Muscle of back (tissue), 11 donors: Measurements from ENCODE around the gene ERBB4. TPM values are rescaled to one million over a fixed set of nuclear protein-coding genes. Genes with fewer than 3 reads are reported as not detected.

Experiments
- DNase-seq, 3 donors: peaks; one replicate each; pipeline versions ENCODE4 v3.0.0 to v3.0.0-alpha.2; 2013
- polyA plus RNA-seq, 10 donors: library from polyadenylated mRNA; unstranded; fragments of 120-200 nt; gene quantifications; one replicate each; pipeline ENCODE4 v1.2.1, GENCODE V29; 2013; ENCODE audit not compliant: insufficient read length in 10 of 10

The ERBB4 gene
- polyA plus RNA-seq, 10 donors: 4.4 to 12.2 (median 8.8) TPM

- no peak for DNase-seq
These were observed 1115.6 kb downstream of the ERBB4 start for GRCh38 chr2:211423018-211423417.

GRCh38 chr2:211417544-211417943 lies 1121.1 kb downstream of the ERBB4 start:
- DNase-seq: no peak

- no peak for DNase-seq
These were observed 1122.2 kb downstream of the ERBB4 start for GRCh38 chr2:211416373-211416772.

GRCh38 chr2:211413746-211414145 lies 1124.9 kb downstream of the ERBB4 start:
- DNase-seq: no peak

GRCh38 chr2:211408483-211408891 lies 1130.1 kb downstream of the ERBB4 start:
- no peak for DNase-seq

- no peak for DNase-seq
These were observed 1131.5 kb downstream of the ERBB4 start for GRCh38 chr2:211407076-211407475.

GRCh38 chr2:211405036-211405435 lies 1133.6 kb downstream of the ERBB4 start:
- DNase-seq: no peak

GRCh38 chr2:211404098-211404497 lies 1134.5 kb downstream of the ERBB4 start:
- no peak for DNase-seq

- no peak for DNase-seq
These were observed 1137.3 kb downstream of the ERBB4 start for GRCh38 chr2:211401328-211401727.

GRCh38 chr2:211397764-211398163 lies 1140.8 kb downstream of the ERBB4 start:
- DNase-seq: no peak

- DNase-seq: no peak
These were observed 1141.8 kb downstream of the ERBB4 start for GRCh38 chr2:211396815-211397214.

- no peak for DNase-seq
These were observed 1147.4 kb downstream of the ERBB4 start for GRCh38 chr2:211391189-211391567.

GRCh38 chr2:211390536-211391188 lies 1147.9 kb downstream of the ERBB4 start:
- no peak for DNase-seq

- no peak for DNase-seq
These were observed 1150.9 kb downstream of the ERBB4 start for GRCh38 chr2:211387734-211388133.

GRCh38 chr2:211380041-211380440 lies 1158.6 kb downstream of the ERBB4 start:
- DNase-seq: no peak

GRCh38 chr2:211376410-211376809 lies 1162.2 kb downstream of the ERBB4 start:
- no peak for DNase-seq

- no peak for DNase-seq
These were observed 1165.4 kb downstream of the ERBB4 start for GRCh38 chr2:211373203-211373602.

GRCh38 chr2:211371465-211371864 lies 1167.1 kb downstream of the ERBB4 start:
- DNase-seq: no peak

- DNase-seq: no peak
These were observed 1170.1 kb downstream of the ERBB4 start for GRCh38 chr2:211368467-211368866.

GRCh38 chr2:211367711-211368110 lies 1170.9 kb downstream of the ERBB4 start:
- no peak for DNase-seq

GRCh38 chr2:211367293-211367692 lies 1171.3 kb downstream of the ERBB4 start:
- no peak for DNase-seq

- no peak for DNase-seq
These were observed 1173.7 kb downstream of the ERBB4 start for GRCh38 chr2:211364911-211365310.

- no peak for DNase-seq
These were observed 1177.2 kb downstream of the ERBB4 start for GRCh38 chr2:211361383-211361782.

GRCh38 chr2:211359347-211359746 lies 1179.3 kb downstream of the ERBB4 start:
- DNase-seq: no peak
